Stomach (tissue), 4 donors: ENCODE measurements around the gene SSBP3.

Experiments used
- CTCF ChIP-seq, 7 experiments: fragments of 450-650 bp in 4 of 7; fragments of 200-600 bp in 3 of 7; sonication (generic) in 3 of 7; IDR thresholded peaks; one replicate each; pipeline ENCODE4 v1.5.1; 2016 to 2019; ENCODE audit warnings: antibody characterized with exemption in 7 of 7, control low read depth in 2 of 7, mild to moderate bottlenecking in 1 of 7
- EP300 ChIP-seq: sonication (generic); formaldehyde crosslinking; IDR thresholded peaks from one replicate; pipeline ENCODE4 v1.6.1; 2017; ENCODE audit warnings: antibody characterized with exemption
- POLR2A ChIP-seq, 4 donors: fragments of 450-650 bp; IDR thresholded peaks; one replicate each; pipeline ENCODE4 v1.6.1; 2016; ENCODE audit warnings: antibody characterized with exemption in 4 of 4, control low read depth in 2 of 4, mild to moderate bottlenecking in 1 of 4, moderate library complexity in 1 of 4
- POLR2AphosphoS5 ChIP-seq, 3 donors: sonication (generic); formaldehyde crosslinking; IDR thresholded peaks; one replicate each; pipeline ENCODE4 v1.6.1; 2016; ENCODE audit warnings: antibody characterized with exemption in 3 of 3

GRCh38 chr1:54437783-54438182, 31.6 kb upstream of the SSBP3 start:
- TF ChIP-seq CTCF (IDR thresholded peaks at IDR 0.05), result no peak
- no peak for TF ChIP-seq EP300
- no peak for TF ChIP-seq POLR2A (IDR thresholded peaks at IDR 0.05)
- no peak for TF ChIP-seq POLR2AphosphoS5 (IDR thresholded peaks at IDR 0.05)
